GM18907 (cell line): ENCODE data around the gene JARID2.
A peak's percentile ranks its signal among the peaks of the same experiment; 100 is the strongest.

Source experiments
- ATAC-seq: cut with Tn5 transposase; IDR thresholded peaks from one replicate; pipeline ENCODE4 v1.9.1; 2021; ENCODE audit warnings: mild to moderate bottlenecking, moderate library complexity; ENCODE audit not compliant: unreplicated experiment

The JARID2 gene

DNA sequence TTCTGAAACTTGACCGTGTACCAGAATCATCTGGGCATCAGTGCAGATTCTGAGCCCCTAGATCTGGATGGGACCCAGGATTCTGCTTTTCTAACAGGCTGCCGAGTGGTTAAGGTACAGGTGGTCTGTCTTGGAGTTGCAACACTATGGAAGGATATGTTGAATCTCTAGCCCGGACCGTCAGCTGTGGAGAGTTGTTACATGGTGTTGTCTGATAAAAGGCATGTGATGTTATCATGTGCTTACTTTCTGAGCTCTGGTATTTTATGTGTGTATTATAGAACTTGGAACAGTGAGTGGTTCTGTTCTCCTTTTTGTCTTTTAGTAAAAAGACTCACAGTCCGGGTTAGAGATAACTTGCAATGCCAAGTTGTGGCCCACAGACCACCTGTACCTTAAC, 123.0 kb downstream of the JARID2 start:
- no peak for ATAC-seq

DNA sequence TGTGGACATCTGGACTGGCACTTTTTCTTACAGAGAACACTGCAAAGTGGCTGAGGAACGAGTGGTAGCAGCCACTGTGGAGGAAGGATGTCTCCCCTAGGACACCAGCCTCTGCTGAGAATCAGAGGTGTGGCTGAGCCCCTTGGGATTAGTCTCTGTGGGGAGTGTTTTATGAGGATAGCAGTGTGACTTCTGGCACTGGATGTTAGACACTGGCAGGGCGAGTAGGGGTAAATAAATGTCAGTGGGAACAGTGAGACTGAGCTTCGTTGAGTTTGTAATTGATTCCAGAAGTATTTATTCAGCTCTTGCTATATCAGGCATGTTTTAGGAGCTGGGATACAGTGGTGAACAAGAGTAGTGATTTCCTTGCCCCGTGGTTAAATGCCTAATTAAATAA, 124.0 kb downstream of the JARID2 start:
- ATAC-seq = no peak

DNA sequence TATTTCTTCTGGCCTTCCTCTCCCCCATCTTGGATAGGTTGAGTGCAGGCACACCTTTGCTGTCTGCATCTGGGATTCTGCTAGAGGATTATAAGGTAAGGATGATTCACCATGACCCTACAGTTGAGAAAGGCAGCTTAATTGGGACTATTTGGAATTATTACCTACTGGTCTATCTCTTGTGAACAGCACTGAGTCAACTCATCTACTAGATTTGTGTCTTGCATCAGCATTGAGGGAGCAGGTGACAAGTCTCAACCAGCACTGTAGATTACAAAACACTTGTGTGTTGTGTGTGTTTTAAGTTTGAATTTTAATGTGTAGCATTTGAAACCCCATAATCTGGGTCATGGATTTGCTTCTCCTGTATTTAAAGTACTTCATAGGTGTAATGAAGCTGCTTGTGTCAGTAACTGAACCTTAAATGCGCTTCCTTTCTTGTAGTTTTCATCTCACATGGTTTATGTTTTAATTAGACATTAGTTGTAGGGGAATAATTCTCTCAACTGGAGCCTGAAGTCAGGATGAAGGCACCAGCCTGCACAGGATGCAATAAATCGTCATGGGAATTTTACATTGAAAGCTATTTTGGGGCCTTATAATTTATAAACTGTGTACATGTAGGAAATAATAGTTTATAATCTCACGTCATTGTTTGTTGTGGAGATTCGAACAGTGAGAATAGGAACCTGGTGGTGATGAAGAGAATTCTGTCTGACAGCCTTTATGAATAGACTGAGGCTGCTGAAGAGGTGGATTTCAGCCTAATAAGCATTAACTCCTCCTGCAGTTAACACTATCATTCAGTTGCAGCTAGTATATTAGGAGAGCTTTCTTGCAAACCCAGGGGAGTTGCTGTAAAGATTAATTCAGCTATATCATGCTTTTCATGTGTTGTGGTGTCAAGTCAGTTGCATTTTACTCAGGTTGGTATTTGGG, 125.1 kb downstream of the JARID2 start:
- ATAC-seq = no peak

DNA sequence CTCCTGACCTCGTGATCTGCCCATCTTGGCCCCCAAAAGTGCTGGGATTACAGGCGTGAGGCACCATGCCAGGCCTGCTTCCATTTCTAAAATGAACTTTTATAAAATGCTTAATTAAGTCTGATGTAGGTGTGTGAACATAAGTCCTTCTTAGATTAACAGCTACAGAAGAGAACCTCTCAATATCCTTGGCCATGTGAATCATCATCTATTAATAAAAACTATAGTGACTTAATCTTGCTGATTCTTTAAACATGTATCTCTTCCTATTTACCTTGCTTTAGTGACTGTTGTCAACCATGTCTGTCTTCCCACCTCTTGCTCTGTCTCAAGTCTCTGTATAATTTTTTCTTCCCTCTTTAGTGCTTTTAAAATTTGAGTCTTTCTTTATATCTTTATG, 127.1 kb downstream of the JARID2 start:
- ATAC-seq = no peak

DNA sequence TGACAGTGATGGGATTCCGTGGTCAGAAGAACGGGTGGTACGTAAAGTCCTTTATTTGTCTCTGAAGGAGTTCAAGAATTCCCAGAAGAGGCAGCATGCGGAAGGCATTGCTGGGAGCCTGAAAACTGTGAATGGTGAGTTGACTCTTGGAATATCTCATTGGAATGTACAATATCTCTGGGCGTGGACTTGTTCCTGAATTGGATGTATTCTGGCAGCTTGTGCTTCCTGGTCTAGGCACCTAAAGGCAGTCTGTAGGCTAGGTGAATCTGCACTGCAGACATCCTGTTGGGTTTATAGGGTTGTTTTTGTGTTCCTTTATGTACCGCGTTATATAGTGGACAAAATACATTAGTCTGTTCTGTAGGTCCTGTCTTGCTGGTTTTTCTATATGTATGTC, 128.2 kb downstream of the JARID2 start:
- ATAC-seq = no peak

DNA sequence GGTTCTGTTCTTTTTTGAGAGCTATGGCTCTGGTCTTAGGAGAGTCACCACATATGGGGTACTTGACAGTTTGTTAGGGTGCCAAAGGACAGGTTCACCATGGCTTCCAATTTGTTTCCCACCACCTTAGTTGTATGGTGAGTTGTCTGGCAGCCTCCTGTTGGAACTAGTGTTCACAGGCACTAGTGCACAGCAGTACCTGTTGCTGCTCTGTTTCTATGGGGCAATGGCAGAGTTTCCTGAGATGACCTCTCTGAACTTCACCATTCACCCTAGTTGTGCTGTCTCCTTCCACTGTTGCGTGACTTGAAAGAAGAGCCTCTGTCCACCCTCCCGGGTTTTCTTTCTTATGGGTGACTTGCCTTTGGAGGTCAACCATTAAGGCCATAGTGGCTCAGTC, 129.1 kb downstream of the JARID2 start:
- ATAC-seq = no peak

DNA sequence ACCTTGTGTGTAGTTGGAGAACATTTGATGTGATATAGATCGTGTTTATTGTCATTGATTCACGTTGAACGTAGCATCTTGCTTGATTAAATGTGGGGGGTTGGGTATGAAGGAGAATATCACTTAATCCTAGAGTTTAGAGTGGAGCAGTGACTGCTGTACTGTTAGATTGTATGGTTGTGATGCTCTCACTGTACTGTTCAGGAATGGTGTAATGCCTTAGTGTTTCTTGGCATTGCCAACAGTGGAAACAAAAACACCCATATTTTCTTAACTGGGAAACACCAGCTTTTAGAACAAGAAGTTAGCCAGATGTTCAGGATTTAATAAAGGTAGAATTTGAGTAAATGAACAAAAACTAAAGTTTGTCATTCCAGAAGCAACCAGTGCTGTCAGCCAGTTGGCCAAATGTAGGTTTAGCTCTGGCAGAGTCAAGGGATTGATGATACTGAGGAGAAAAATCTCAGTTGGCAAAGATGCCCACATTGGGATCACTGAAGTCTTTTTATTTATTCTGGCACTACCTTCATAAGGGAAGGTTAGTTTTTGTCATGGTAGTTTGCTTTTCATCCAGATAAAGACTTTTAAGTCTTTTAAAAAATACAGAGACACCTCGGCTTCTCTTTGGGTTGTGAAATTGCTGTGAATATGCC, 129.9 kb downstream of the JARID2 start:
- ATAC-seq = no peak

DNA sequence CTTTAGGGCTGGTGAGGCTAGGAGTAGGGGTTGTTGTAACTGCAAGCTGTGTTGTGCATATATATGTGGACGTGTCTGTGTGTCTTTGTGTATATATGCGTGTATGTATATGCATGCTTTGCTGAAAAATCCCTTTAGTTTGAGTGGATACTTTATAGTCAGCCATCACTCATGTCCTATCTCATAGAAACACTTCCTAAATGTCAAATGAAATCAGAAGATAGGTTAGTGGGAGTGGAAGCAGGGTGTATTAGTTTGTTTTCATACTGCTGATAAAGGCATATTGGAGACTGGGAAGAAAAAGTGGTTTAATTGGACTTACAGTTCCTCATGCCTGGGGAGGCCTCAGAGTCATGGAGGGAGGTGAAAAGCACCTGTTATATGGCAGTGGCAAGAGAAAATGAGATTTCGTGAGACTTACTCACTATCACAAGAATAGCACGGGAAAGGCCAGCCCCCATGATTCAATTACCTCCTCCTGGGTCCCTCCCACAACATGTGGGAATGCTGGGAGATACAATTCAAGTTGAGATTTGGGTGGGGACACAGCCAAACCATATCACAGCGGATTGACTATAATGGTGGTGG, 131.1 kb downstream of the JARID2 start:
- ATAC-seq = no peak

DNA sequence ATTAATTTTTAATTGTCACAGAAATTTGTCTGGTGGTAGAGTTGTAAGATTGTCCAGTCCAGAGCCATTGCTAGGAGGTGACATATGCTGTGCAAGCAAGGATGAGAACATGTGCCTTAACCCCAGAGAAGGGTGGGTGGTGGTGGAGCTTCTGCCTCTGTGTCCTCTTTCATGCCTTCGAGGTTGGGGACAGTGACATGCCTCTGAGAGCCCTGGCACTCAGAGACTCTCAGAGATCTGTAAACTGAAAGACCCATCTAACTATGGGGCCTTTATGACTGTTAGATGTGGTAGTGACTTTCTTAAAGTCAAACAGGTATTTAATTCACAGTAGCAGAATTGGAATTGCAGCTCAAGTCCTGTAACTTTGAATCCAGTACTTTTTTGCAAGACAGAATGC, 132.4 kb downstream of the JARID2 start:
- ATAC-seq = no peak

DNA sequence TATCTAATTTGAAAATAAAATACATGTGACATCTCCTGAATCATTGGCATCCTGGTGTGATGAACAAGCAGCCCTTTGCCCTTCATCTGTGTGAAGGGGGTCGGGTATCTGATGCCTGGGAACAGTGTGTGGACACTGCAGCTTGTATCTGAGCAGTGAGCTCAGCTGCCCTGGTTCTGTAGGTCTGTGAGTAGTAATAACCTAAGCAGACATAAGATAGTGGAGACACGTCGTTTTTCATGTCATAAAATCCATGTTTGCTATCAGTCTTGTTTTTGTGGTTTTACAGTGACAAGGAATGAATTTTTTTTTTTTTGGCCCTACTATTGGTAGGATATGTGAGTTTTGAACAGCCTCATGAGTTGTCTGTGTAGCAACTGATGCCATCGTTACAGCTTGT, 133.0 kb downstream of the JARID2 start:
- ATAC-seq = no peak

DNA sequence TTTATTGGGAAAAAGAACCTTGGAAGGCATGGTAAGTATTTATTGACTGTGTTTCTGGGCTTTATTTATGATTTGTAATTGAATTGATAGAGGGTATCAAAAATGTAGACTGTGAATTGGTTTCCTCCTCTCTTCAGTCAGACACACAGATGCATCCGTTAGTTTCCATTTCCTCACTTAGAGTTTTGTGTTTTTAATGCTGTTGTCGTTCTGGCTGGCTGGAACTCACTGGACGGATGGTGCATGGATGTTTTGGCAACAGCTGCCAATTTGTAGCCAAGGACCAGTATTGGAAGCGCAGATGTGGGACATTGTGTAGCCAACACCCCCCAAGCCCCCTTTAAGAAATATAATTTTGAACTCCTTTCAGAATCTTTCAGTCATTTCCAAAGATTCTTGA, 134.5 kb downstream of the JARID2 start:
- no peak for ATAC-seq

DNA sequence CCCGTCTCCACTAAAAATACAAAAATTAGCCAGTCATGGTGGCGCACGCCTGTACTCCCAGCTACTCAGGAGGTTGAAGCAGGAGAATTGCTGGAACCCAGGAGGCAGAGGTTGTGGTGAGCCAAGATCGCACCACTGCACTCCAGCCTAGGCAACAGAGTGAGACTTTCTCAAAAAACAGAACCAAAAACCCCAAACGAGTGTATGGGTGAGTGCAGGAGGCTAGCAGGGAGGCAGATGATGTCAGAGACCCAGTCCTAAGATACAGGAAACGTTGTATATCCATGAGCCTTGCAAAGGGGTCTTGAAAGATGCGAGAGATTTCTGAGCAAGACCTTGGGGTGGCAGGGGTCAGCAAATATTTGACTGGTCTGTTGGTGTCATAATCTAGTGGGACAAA, 136.2 kb downstream of the JARID2 start:
- no peak for ATAC-seq

DNA sequence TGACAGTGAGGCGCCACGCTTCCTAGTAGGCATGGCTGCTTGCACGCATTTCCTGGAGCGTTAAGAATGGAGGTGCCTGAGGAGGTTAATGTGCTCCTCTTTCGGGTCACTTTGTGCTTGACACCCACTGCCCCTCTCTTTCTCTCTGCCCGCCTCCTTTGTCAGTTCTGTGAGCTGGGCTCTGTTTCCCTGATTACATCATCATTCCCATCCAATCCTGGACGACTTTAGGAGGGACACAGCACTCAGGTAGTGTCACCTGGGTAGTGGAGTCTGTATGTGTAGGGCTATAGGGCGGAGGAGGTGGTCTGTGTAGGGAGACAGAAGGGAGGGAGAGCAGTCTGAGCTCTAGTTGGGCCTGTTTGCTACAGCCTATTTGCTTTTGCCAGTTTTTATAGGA, 136.8 kb downstream of the JARID2 start:
- no peak for ATAC-seq

DNA sequence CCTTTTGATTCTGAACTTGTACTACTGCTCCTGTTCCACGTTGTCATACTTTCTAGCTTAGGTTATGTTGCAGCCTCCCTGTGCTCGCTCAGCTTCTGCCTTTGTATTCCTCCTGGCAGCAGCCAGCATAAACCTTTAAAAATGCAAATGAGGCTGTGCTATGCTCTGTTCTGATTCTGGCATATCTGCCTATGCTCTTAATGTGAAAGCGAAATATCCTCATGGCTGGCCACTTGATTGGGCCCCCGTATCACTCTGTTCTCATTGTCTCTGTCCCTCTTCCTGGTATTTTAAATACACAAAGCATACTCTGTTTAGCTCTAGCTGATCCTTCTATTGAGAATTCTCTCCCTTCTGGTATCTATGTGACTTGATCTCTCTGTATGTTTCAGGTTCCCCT, 139.0 kb downstream of the JARID2 start:
- peak; percentile 49 for ATAC-seq

DNA sequence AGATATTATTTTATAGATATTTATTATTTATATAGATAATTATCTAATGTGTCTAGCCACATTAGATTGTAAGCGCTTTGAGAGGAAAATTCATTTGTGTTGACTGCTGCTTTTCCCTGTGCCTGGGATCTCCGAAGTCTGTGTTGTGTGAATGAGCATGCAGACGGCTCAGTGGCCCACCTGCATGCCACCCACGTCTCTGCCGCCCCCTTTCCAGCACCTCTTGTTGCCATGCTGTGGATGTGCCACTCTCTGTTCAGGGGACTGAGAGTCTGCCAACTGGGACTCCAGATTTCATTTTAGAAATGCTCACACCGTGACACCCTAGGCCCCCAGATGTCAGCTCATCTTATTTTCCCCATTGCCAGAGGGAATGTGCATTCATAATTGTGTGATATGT, 139.7 kb downstream of the JARID2 start:
- no peak for ATAC-seq

DNA sequence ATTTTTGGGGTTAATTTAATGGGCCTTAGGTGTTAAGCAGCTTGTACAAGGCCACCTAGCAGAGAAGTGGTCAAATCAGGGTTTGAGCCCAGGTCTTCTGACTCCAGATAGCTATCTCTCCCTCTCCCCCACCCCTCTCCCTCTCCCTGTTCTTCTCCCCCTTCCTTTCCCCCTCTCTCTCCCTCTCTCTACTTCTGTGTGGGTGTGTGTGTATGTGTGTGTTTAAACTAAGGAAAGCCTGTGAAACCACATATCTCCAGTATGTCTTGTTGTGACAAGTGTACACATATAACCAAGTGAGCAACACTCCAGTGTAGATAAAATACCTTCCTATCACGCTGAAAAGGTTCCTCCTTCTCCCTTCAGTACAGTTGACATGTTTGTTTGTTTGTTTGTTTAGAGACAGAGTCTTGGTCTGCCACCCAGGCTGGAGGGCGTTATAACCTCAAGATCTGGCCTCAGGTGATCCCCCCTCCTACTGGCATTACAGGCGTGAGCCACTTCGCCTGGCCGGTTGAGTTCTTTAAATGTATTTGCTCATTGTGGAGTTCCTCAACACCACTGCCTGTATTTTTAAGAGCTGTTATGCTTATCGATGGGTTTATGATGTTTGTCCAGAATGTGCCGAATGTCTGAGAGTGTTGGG, 140.4 kb downstream of the JARID2 start:
- ATAC-seq = no peak

DNA sequence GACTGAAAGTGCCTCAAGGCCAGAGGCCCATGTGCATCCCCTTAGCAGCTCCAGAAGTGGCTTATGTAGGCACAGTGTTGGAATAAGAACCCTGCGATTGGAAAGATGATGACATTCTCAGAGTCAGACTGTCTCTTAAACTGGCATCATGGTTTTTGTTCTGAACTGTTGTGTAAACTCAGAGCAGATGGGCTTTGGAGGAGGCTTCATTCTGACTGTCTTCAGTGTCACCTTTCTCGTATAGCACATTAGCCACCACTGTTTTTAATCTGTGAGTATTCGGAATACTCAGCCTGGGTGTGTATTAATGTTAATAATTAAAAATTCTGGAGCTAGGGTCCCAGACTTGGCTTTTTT, 140.9 kb downstream of the JARID2 start:
- no peak for ATAC-seq

DNA sequence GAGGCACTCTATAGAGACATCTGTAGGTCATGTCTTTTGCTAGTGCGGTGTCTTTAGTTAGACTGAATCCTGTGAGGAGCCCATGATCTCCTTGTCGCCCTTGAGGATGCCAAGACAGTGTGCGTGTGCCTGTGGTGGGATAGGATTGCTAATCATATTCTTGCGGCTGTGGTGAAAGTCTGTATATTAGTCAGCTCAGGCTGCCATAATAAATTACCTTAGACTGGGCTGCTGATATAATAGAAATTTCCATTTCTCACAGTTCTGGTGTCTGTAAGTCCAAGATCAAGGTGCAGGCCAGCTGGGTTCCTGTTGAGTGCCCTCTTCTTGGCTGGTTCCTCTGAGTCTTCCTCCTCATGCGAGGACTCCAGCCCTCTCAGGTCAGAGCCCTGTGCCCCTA, 141.2 kb downstream of the JARID2 start:
- no peak for ATAC-seq

DNA sequence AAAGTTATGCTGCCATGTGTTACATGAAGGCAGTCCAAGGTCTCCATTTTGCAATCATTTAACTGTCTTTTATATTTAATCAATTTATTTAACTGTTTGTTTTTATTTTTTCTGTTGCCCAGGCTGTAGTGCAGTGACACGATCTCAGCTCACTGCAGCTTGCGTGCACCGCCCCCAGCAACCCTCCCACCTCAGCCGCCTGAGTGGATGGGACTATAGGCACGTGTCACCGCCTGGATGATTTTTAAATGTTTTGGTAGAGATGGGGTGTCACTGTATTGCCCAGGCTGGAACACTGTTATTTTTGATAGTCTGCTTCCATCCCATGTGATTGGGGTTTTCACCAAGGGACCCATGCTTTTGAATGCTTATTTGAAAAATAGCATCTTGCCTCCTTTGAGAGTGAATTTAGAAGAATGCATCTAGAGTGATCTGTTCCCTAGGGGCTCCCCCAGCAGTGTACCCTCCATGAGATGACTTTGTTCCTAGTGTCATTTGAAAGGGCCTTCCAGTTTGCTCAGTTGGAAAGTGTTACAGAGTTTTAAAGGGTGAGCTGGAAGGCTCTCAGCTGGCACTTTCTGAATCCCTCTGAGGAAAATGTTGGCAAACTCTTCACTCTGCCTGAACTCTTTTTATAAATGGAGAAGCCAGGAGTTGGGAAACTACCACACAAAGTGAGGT, 143.4 kb downstream of the JARID2 start:
- ATAC-seq = no peak

DNA sequence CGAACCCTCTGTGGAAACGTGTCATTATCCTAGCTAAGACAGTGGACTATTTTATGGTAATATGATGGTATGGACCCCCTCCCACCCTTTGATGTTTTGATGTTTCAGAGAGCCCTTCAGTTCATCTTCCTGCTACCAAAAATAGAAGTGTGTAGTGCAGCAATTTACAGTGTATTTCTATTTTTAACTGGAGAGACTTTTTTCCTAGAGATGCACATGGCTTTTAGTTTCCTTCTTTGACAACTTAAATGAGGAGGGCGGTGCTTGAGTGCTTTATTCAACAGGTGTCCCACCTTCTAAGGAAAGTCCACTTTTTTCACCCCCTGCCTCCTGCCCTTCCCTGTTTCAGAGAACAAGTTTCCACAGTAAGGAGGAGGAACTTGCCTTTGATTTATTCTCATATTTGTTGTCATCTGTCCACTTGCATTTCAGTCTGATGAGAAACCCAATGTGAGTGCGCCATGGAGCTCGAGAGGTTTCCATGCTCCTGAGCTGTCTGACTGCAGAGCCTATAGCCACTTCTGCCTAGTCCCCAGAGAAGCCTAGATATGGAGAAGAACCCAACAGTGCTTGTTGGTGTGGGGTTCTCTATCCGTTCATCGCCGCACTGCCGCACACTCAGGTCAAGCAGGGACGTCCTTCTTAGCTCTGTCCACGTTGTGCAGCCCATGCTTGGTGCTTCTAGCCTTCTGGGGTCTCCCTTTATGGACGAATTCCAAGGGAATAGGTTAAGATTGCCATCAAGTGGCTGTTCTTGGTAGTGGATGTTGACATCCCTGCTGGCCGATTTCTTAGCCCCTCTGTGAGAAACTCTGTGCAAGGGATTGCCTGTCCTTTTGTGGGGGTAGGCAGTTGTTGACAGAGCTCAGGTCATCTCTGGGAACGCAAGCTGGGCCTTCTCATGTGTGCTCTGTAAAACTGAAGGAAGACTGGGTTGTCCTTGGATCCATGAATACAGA, 144.2 kb downstream of the JARID2 start:
- no peak for ATAC-seq
